Astrocyte (in vitro differentiated cells and primary cell): ENCODE data around the gene AMZ1. TPM values are rescaled to one million over a fixed set of nuclear protein-coding genes. Genes with fewer than 3 reads are reported as not detected.

ENCODE experiments used
- DNase-seq: peaks from one replicate; pipeline ENCODE4 v3.0.0-alpha.2; 2010; ENCODE audit warnings: low read depth
- FAIRE-seq: peaks from 2 replicates; lab custom pipeline; 2011; peaks lifted over from hg19 to GRCh38; lab: Jason Lieb, UNC
- H2AFZ ChIP-seq: 2 replicates; pipeline ENCODE4 v1.6.0; 2012; ENCODE audit warnings: low read depth, low read length, inconsistent platforms
- H3K27ac ChIP-seq: 2 replicates; pipeline ENCODE4 v1.5.1; 2011; ENCODE audit warnings: low read depth, low read length, inconsistent platforms
- H3K27me3 ChIP-seq: 2 replicates; pipeline ENCODE4 v1.6.0; 2011; ENCODE audit warnings: low read length, inconsistent platforms; ENCODE audit not compliant: insufficient read depth
- H3K36me3 ChIP-seq: 2 replicates; pipeline ENCODE4 v1.5.1; 2011; ENCODE audit warnings: low read length, inconsistent platforms; ENCODE audit not compliant: insufficient read depth
- H3K4me1 ChIP-seq: 2 replicates; pipeline ENCODE4 v1.5.1; 2011; ENCODE audit warnings: low read length, inconsistent platforms; ENCODE audit not compliant: insufficient read depth
- H3K4me2 ChIP-seq: 2 replicates; pipeline ENCODE4 v1.6.0; 2012; ENCODE audit warnings: low read length, inconsistent platforms
- H3K4me3 ChIP-seq: 2 replicates; pipeline ENCODE4 v1.5.1; 2011; ENCODE audit warnings: low read depth, mild to moderate bottlenecking, low read length, inconsistent platforms; ENCODE audit not compliant: insufficient read depth
- H3K79me2 ChIP-seq: 2 replicates; pipeline ENCODE4 v1.6.0; 2012; ENCODE audit warnings: mild to moderate bottlenecking, low read length, inconsistent platforms; ENCODE audit not compliant: insufficient read depth
- H3K9ac ChIP-seq: 2 replicates; pipeline ENCODE4 v1.6.0; 2012; ENCODE audit warnings: mild to moderate bottlenecking, low read length, inconsistent platforms
- H3K9me3 ChIP-seq: 2 replicates; pipeline ENCODE4 v1.5.1; 2012; ENCODE audit warnings: low read depth, mild to moderate bottlenecking, low read length, inconsistent platforms; ENCODE audit not compliant: insufficient read depth
- H4K20me1 ChIP-seq: 2 replicates; pipeline ENCODE4 v1.6.0; 2012; ENCODE audit warnings: low read length, inconsistent platforms; ENCODE audit not compliant: insufficient read depth
- H3K27ac Mint-ChIP-seq: one replicate; pipeline ENCODE4 v1.8.0; 2021; ENCODE audit warnings: mild to moderate bottlenecking, mixed read lengths; ENCODE audit not compliant: unreplicated experiment
- H3K27me3 Mint-ChIP-seq: one replicate; pipeline ENCODE4 v1.8.0; 2021; ENCODE audit warnings: low read depth, mixed read lengths; ENCODE audit not compliant: unreplicated experiment
- H3K36me3 Mint-ChIP-seq: one replicate; pipeline ENCODE4 v1.8.0; 2021; ENCODE audit warnings: low read depth, mixed read lengths; ENCODE audit not compliant: unreplicated experiment
- H3K4me1 Mint-ChIP-seq: one replicate; pipeline ENCODE4 v1.8.0; 2021; ENCODE audit warnings: low read depth, mixed read lengths; ENCODE audit not compliant: unreplicated experiment
- H3K4me3 Mint-ChIP-seq: one replicate; pipeline ENCODE4 v1.8.0; 2021; ENCODE audit warnings: mild to moderate bottlenecking, moderate library complexity, mixed read lengths; ENCODE audit not compliant: unreplicated experiment
- H3K9me3 Mint-ChIP-seq: one replicate; pipeline ENCODE4 v1.8.0; 2021; ENCODE audit warnings: mild to moderate bottlenecking, mixed read lengths; ENCODE audit not compliant: unreplicated experiment
- CTCF ChIP-seq: IDR thresholded peaks from 2 replicates; pipeline ENCODE4 v1.5.1; 2011; ENCODE audit warnings: low read depth, mild to moderate bottlenecking, inconsistent platforms, low read length, moderate library complexity; ENCODE audit not compliant: insufficient read depth
- EZH2 ChIP-seq: IDR thresholded peaks from 2 replicates; pipeline ENCODE4 v1.6.1; 2012; ENCODE audit warnings: mild to moderate bottlenecking, low read length, inconsistent platforms; ENCODE audit not compliant: insufficient read depth
- total RNA-seq: library from RNA; stranded (reverse); gene quantifications from 2 replicates; pipeline ENCODE4 v1.2.1, GENCODE V29; 2021

AMZ1 gene
- total RNA-seq, 1 donor from 2014 or later: 3.4 TPM

GRCh38 chr7:2759736-2760097 lies 71.7 kb downstream of the AMZ1 start:
- Mint-ChIP-seq H3K27ac (peak overlapping the region; percentile 29), H3K36me3 (peaks cover 27% of the 10 kb centered on the region), H3K27me3 (no peaks in the 10 kb centered on the region), H3K9me3 (peaks cover 4% of the 10 kb centered on the region), H3K4me1 (peaks cover 63% of the 10 kb centered on the region), H3K4me3 (no peak overlapping the region)
- peaks cover 42% of the 10 kb centered on the region for H3K4me1 ChIP-seq
- no peaks in the 10 kb centered on the region for H3K9me3 ChIP-seq
- TF ChIP-seq CTCF (no peak), EZH2 (no peak)
- H3K9ac ChIP-seq: no peak overlapping the region
- no peak overlapping the region for H3K4me2 ChIP-seq
- FAIRE-seq (no peak), DNase-seq (no peak)
- peaks cover 3% of the 10 kb centered on the region for H4K20me1 ChIP-seq
- no peaks in the 10 kb centered on the region for H3K36me3 ChIP-seq
- peaks cover 34% of the 10 kb centered on the region for H3K79me2 ChIP-seq
- no peak overlapping the region for H2AFZ ChIP-seq
- no peak overlapping the region for H3K4me3 ChIP-seq
- H3K27ac ChIP-seq: no peak overlapping the region
- no peaks in the 10 kb centered on the region for H3K27me3 ChIP-seq

GRCh38 chr7:2760098-2760889 lies 72.3 kb downstream of the AMZ1 start:
- H3K27ac Mint-ChIP-seq: peak overlapping the region; percentile 29
- H3K4me3 ChIP-seq: no peak overlapping the region
- H3K27ac ChIP-seq: peak overlapping the region; percentile 32
- no peak overlapping the region for H3K4me3 Mint-ChIP-seq
- peaks cover 3% of the 10 kb centered on the region for H4K20me1 ChIP-seq
- H2AFZ ChIP-seq: no peak overlapping the region
- no peaks in the 10 kb centered on the region for H3K27me3 Mint-ChIP-seq
- no peaks in the 10 kb centered on the region for H3K27me3 ChIP-seq
- no peaks in the 10 kb centered on the region for H3K9me3 ChIP-seq
- peak overlapping the region; percentile 12 for H3K9ac ChIP-seq
- peaks cover 42% of the 10 kb centered on the region for H3K4me1 ChIP-seq
- peaks cover 3% of the 10 kb centered on the region for H3K9me3 Mint-ChIP-seq
- H3K4me1 Mint-ChIP-seq: peaks cover 63% of the 10 kb centered on the region
- DNase-seq (no peak), FAIRE-seq (no peak)
- H3K4me2 ChIP-seq: peak overlapping the region; percentile 36
- TF ChIP-seq CTCF: peak; percentile 49
- TF ChIP-seq EZH2: no peak
- peaks cover 21% of the 10 kb centered on the region for H3K36me3 Mint-ChIP-seq
- H3K79me2 ChIP-seq: peaks cover 29% of the 10 kb centered on the region
- no peaks in the 10 kb centered on the region for H3K36me3 ChIP-seq

GRCh38 chr7:2761131-2761624 lies 73.2 kb downstream of the AMZ1 start:
- Histone ChIP-seq H4K20me1 (peaks cover 3% of the 10 kb centered on the region), H3K36me3 (no peaks in the 10 kb centered on the region), H3K4me2 (no peak overlapping the region), H3K27ac (no peak overlapping the region), H2AFZ (no peak overlapping the region), H3K27me3 (no peaks in the 10 kb centered on the region), H3K9ac (peak overlapping the region; percentile 12), H3K4me3 (no peak overlapping the region), H3K4me1 (peaks cover 42% of the 10 kb centered on the region), H3K9me3 (no peaks in the 10 kb centered on the region), H3K79me2 (peaks cover 29% of the 10 kb centered on the region)
- peaks cover 57% of the 10 kb centered on the region for H3K4me1 Mint-ChIP-seq
- FAIRE-seq (no peak), DNase-seq (no peak)
- TF ChIP-seq CTCF (no peak), EZH2 (no peak)
- H3K27ac Mint-ChIP-seq: peak overlapping the region; percentile 79
- peaks cover 3% of the 10 kb centered on the region for H3K9me3 Mint-ChIP-seq
- H3K27me3 Mint-ChIP-seq: no peaks in the 10 kb centered on the region
- peak overlapping the region; percentile 37 for H3K4me3 Mint-ChIP-seq
- H3K36me3 Mint-ChIP-seq: peaks cover 21% of the 10 kb centered on the region
